Spinal cord (tissue), 10 donors: Measurements from ENCODE around the gene BBS7. TPM values are rescaled to one million over a fixed set of nuclear protein-coding genes. Genes with fewer than 3 reads are reported as not detected.

Source experiments
- DNase-seq, 6 donors: peaks; one replicate each; pipeline versions ENCODE4 v3.0.0 to v3.0.0-alpha.2; 2013 to 2015; ENCODE audit warnings: low spot score in 6 of 6, low read depth in 4 of 6
- H3K27ac ChIP-seq: one replicate; pipeline ENCODE4 v1.5.1; 2013; ENCODE audit warnings: low read depth, low read length, control low read depth
- H3K27me3 ChIP-seq: one replicate; pipeline ENCODE4 v1.6.1; 2013; ENCODE audit warnings: low read length; ENCODE audit not compliant: control insufficient read depth, insufficient read depth
- H3K36me3 ChIP-seq: one replicate; pipeline ENCODE4 v1.6.1; 2013; ENCODE audit warnings: low read length; ENCODE audit not compliant: control insufficient read depth, insufficient read depth
- H3K4me1 ChIP-seq: one replicate; pipeline ENCODE4 v1.6.1; 2013; ENCODE audit warnings: low read length; ENCODE audit not compliant: control insufficient read depth, insufficient read depth
- H3K4me3 ChIP-seq: one replicate; pipeline ENCODE4 v1.5.1; 2013; ENCODE audit warnings: low read depth, low read length, control low read depth
- H3K9me3 ChIP-seq: one replicate; pipeline ENCODE4 v1.6.1; 2013; ENCODE audit warnings: low read length; ENCODE audit not compliant: control insufficient read depth, insufficient read depth
- WGBS: methylation state at CpG from one replicate; pipeline ENCODE4 v1.1.5; 2013; ENCODE audit warnings: missing lambda C conversion rate; ENCODE audit not compliant: insufficient coverage; 5-methylcytosine and 5-hydroxymethylcytosine counted together
- polyA plus RNA-seq, 2 donors: library from polyadenylated mRNA; unstranded; fragments of 120-200 nt; gene quantifications; one replicate each; pipeline ENCODE4 v1.2.1, GENCODE V29; 2013; ENCODE audit not compliant: insufficient read length in 2 of 2
- total RNA-seq, 2 donors: library from RNA; depleted of rRNA in 1 of 2; stranded (reverse); fragments of 120-200 nt in 1 of 2; fragments of >200 nt in 1 of 2; gene quantifications; one replicate each; pipeline versions ENCODE4 v1.2.3 to v1.2.4, GENCODE V29; 2013 to 2014
- donor health status: healthy.

The BBS7 gene
- total and polyA plus RNA-seq, 4 donors, result 24.9 to 48.0 (median 31.5) TPM

- no CpG with 5 or more reads among the region's 4 CpGs for WGBS
- H3K36me3 ChIP-seq, result no peaks in the 10 kb centered on the region
- H3K27ac ChIP-seq, result no peak overlapping the region
- H3K27me3 ChIP-seq, result no peaks in the 10 kb centered on the region
- H3K4me1 ChIP-seq, result no peaks in the 10 kb centered on the region
- H3K9me3 ChIP-seq, result no peaks in the 10 kb centered on the region
- DNase-seq, result no peak
- no peak overlapping the region for H3K4me3 ChIP-seq
Observed at GRCh38 chr4:121877041-121877773, 6.9 kb upstream of the BBS7 start.

GRCh38 chr4:121876070-121876469, 5.8 kb upstream of the BBS7 start:
- Histone ChIP-seq H3K4me3 (no peak overlapping the region), H3K27ac (no peak overlapping the region), H3K36me3 (no peaks in the 10 kb centered on the region), H3K27me3 (no peaks in the 10 kb centered on the region), H3K9me3 (no peaks in the 10 kb centered on the region), H3K4me1 (no peaks in the 10 kb centered on the region)
- no peak for DNase-seq
- no CpG with 5 or more reads among the region's 6 CpGs for WGBS

GRCh38 chr4:121875652-121876051, 5.4 kb upstream of the BBS7 start:
- WGBS, result 100% methylated on average over 1 of the region's 2 CpGs
- DNase-seq, result no peak
- no peaks in the 10 kb centered on the region for H3K9me3 ChIP-seq
- H3K4me1 ChIP-seq, result no peaks in the 10 kb centered on the region
- no peaks in the 10 kb centered on the region for H3K36me3 ChIP-seq
- H3K4me3 ChIP-seq, result no peak overlapping the region
- no peaks in the 10 kb centered on the region for H3K27me3 ChIP-seq
- H3K27ac ChIP-seq, result no peak overlapping the region

GRCh38 chr4:121873604-121874003, 3.3 kb upstream of the BBS7 start:
- no peak for DNase-seq
- Histone ChIP-seq H3K4me1 (peaks cover 7% of the 10 kb centered on the region), H3K27me3 (no peaks in the 10 kb centered on the region), H3K36me3 (no peaks in the 10 kb centered on the region), H3K9me3 (no peaks in the 10 kb centered on the region), H3K27ac (no peak overlapping the region), H3K4me3 (no peak overlapping the region)
- WGBS, result no CpG with 5 or more reads among the region's 3 CpGs

GRCh38 chr4:121863799-121864198, 6.5 kb downstream of the BBS7 start:
- no peak overlapping the region for H3K4me3 ChIP-seq
- no peak for DNase-seq
- no peak overlapping the region for H3K27ac ChIP-seq
- H3K36me3 ChIP-seq, result peaks cover 8% of the 10 kb centered on the region
- no peaks in the 10 kb centered on the region for H3K4me1 ChIP-seq
- no peaks in the 10 kb centered on the region for H3K9me3 ChIP-seq
- WGBS, result 80% methylated on average over 2 of the region's 7 CpGs
- no peaks in the 10 kb centered on the region for H3K27me3 ChIP-seq

- Histone ChIP-seq H3K27me3 (no peaks in the 10 kb centered on the region), H3K4me1 (no peaks in the 10 kb centered on the region), H3K9me3 (no peaks in the 10 kb centered on the region), H3K4me3 (no peak overlapping the region), H3K36me3 (peaks cover 12% of the 10 kb centered on the region), H3K27ac (no peak overlapping the region)
- no CpG with 5 or more reads among the region's 2 CpGs for WGBS
- DNase-seq, result no peak
Observed at GRCh38 chr4:121861426-121861825, 8.8 kb downstream of the BBS7 start.

- H3K27me3 ChIP-seq, result no peaks in the 10 kb centered on the region
- peaks cover 10% of the 10 kb centered on the region for H3K36me3 ChIP-seq
- no peak overlapping the region for H3K4me3 ChIP-seq
- H3K9me3 ChIP-seq, result no peaks in the 10 kb centered on the region
- no peak for DNase-seq
- no peaks in the 10 kb centered on the region for H3K4me1 ChIP-seq
- H3K27ac ChIP-seq, result no peak overlapping the region
Observed at GRCh38 chr4:121860121-121860520, 10.2 kb downstream of the BBS7 start.

- WGBS, result 83% methylated on average over 1 of the region's 1 CpG
- DNase-seq, result no peak
- Histone ChIP-seq H3K4me3 (no peak overlapping the region), H3K27me3 (no peaks in the 10 kb centered on the region), H3K4me1 (no peaks in the 10 kb centered on the region), H3K36me3 (peaks cover 11% of the 10 kb centered on the region), H3K9me3 (no peaks in the 10 kb centered on the region), H3K27ac (no peak overlapping the region)
Observed at GRCh38 chr4:121851354-121851753, 18.9 kb downstream of the BBS7 start.

- Histone ChIP-seq H3K27me3 (no peaks in the 10 kb centered on the region), H3K4me3 (no peak overlapping the region), H3K9me3 (no peaks in the 10 kb centered on the region), H3K36me3 (peaks cover 13% of the 10 kb centered on the region), H3K27ac (no peak overlapping the region), H3K4me1 (no peaks in the 10 kb centered on the region)
- DNase-seq, result no peak
- WGBS, result 70% methylated on average over 2 of the region's 6 CpGs
Observed at GRCh38 chr4:121846662-121847061, 23.6 kb downstream of the BBS7 start.

- Histone ChIP-seq H3K4me1 (no peaks in the 10 kb centered on the region), H3K36me3 (peaks cover 16% of the 10 kb centered on the region), H3K27me3 (no peaks in the 10 kb centered on the region), H3K27ac (no peak overlapping the region), H3K9me3 (no peaks in the 10 kb centered on the region), H3K4me3 (no peak overlapping the region)
- 96% methylated on average over 3 of the region's 4 CpGs for WGBS
- no peak for DNase-seq
Observed at GRCh38 chr4:121842862-121843261, 27.4 kb downstream of the BBS7 start.
